Endothelial cell (in vitro differentiated cells): ENCODE results near the gene SLC16A6. TPM values are rescaled to one million over a fixed set of nuclear protein-coding genes. Genes with fewer than 3 reads are reported as not detected.

Experiments used
- DNase-seq: peaks from one replicate; pipeline ENCODE4 v3.0.0; 2021; ENCODE audit warnings: low spot score
- H3K27ac Mint-ChIP-seq: one replicate; pipeline ENCODE4 v1.8.0; 2021; ENCODE audit warnings: mixed read lengths, inconsistent platforms; ENCODE audit not compliant: unreplicated experiment
- H3K27me3 Mint-ChIP-seq: one replicate; pipeline ENCODE4 v1.8.0; 2021; ENCODE audit warnings: mild to moderate bottlenecking, moderate library complexity, mixed read lengths, inconsistent platforms; ENCODE audit not compliant: unreplicated experiment
- H3K36me3 Mint-ChIP-seq: one replicate; pipeline ENCODE4 v1.8.0; 2021; ENCODE audit warnings: mild to moderate bottlenecking, low read depth, mixed read lengths, inconsistent platforms; ENCODE audit not compliant: unreplicated experiment
- H3K4me1 Mint-ChIP-seq: one replicate; pipeline ENCODE4 v1.8.0; 2021; ENCODE audit warnings: mild to moderate bottlenecking, mixed read lengths, inconsistent platforms; ENCODE audit not compliant: unreplicated experiment
- H3K4me3 Mint-ChIP-seq: one replicate; pipeline ENCODE4 v1.8.0; 2021; ENCODE audit warnings: mild to moderate bottlenecking, mixed read lengths, inconsistent platforms; ENCODE audit not compliant: unreplicated experiment
- H3K9me3 Mint-ChIP-seq: one replicate; pipeline ENCODE4 v1.8.0; 2021; ENCODE audit warnings: mixed read lengths, inconsistent platforms; ENCODE audit not compliant: unreplicated experiment
- total RNA-seq: library from RNA; stranded (reverse); fragmentation: NEBNext Ultra II Directional; extraction: Animal tissue kit (Norgen Biotek cat#: 25700); gene quantifications from one replicate; pipeline ENCODE4 v1.2.1, GENCODE V29; 2021; ENCODE audit not compliant: unreplicated experiment
- TF ChIP-seq, protein P1 (sequence below): fragments of 200-600 bp; sonication (generic); IDR thresholded peaks from one replicate; pipeline ENCODE4 v1.5.0; 2021; ENCODE audit warnings: antibody characterized with exemption; ENCODE audit not compliant: unreplicated experiment

SLC16A6 gene
- total RNA-seq, 1 donor from 2014 or later = 2.4 TPM

DNA sequence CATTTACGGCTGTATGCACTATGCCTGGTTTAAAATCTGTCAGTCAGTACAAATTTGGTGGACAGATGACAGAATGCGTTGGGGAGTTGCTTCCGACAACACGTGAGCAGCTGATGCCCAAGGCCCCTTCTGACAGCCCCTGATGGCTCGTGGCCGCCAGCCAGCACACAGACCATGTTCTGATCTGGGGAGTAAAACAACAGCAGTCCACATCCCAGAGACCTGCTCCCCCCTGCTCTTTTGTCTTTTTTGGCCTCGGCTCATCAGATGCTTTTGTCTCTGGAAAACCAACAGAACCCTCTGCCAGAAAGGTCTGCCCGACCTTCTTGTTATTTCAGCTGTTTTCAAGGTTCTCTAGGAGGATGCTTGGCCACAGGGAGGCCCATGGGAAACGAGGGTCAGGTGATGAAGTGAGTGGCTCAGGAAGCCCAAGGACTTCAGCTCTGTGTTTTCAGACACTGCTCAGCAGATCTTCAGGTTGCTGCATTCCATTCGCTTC, 11.2 kb upstream of the SLC16A6 start:
- Mint-ChIP-seq H3K27me3 (no peaks in the 10 kb centered on the region), H3K27ac (peak overlapping the region; percentile 96), H3K4me1 (peaks cover 39% of the 10 kb centered on the region), H3K9me3 (no peaks in the 10 kb centered on the region), H3K36me3 (peaks cover 3% of the 10 kb centered on the region), H3K4me3 (peak overlapping the region; percentile 66)
- peak; percentile 40 for DNase-seq
- TF ChIP-seq, protein P1, sequence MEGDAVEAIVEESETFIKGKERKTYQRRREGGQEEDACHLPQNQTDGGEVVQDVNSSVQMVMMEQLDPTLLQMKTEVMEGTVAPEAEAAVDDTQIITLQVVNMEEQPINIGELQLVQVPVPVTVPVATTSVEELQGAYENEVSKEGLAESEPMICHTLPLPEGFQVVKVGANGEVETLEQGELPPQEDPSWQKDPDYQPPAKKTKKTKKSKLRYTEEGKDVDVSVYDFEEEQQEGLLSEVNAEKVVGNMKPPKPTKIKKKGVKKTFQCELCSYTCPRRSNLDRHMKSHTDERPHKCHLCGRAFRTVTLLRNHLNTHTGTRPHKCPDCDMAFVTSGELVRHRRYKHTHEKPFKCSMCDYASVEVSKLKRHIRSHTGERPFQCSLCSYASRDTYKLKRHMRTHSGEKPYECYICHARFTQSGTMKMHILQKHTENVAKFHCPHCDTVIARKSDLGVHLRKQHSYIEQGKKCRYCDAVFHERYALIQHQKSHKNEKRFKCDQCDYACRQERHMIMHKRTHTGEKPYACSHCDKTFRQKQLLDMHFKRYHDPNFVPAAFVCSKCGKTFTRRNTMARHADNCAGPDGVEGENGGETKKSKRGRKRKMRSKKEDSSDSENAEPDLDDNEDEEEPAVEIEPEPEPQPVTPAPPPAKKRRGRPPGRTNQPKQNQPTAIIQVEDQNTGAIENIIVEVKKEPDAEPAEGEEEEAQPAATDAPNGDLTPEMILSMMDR = no peak

DNA sequence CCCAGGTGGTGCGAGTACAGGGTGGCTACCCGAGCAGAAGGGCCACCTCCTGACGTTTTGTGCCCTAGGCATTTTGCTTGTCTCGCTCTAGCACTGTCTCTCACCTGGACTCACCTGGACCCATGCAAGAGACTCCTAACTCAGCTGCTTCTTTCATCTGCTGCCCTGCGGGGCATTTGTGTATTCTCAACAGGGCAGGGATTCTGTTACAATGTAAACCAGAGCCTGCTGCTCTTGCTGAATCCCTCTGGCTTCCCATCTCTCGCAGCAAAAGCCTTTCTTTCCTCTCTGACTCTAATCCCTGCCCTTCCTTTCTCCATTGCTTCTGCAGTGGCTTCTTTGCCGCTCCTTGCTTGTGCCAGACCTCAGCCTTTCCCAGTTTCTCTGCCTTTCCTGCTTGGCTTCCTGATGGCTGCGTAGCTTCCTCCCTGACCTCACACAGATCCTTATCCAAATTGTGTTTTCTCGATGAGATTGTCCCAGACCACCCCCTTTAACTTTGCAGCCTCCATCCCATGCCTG, 10.6 kb upstream of the SLC16A6 start:
- TF ChIP-seq, protein P1 = no peak
- Mint-ChIP-seq H3K4me1 (peaks cover 41% of the 10 kb centered on the region), H3K4me3 (no peak overlapping the region), H3K9me3 (no peaks in the 10 kb centered on the region), H3K36me3 (no peaks in the 10 kb centered on the region), H3K27me3 (no peaks in the 10 kb centered on the region), H3K27ac (peak overlapping the region; percentile 96)
- peak; percentile 28 for DNase-seq

DNA sequence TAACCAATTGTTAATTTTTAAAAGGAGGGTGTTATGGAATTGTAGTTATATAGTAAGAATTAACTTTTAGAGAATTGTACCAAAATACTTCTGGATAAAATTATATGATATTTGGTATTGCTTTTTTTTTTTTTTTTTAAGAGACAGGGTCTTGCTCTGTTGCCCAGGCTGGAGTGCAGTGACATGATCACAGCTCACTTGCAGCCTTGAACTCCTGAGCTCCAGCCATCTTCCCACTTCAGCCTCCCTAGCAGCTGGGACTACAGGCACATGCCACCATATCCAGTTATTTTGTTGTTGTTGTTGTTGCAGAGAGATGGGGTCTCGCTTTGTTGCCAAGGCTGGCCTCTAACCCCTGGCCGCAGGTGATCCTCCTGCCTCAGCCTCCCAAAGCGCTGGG, 8.9 kb upstream of the SLC16A6 start:
- Mint-ChIP-seq H3K36me3 (no peaks in the 10 kb centered on the region), H3K27ac (peak overlapping the region; percentile 61), H3K9me3 (no peaks in the 10 kb centered on the region), H3K4me1 (peaks cover 49% of the 10 kb centered on the region), H3K27me3 (peaks cover 2% of the 10 kb centered on the region), H3K4me3 (no peak overlapping the region)
- DNase-seq = no peak
- TF ChIP-seq, protein P1 = no peak

DNA sequence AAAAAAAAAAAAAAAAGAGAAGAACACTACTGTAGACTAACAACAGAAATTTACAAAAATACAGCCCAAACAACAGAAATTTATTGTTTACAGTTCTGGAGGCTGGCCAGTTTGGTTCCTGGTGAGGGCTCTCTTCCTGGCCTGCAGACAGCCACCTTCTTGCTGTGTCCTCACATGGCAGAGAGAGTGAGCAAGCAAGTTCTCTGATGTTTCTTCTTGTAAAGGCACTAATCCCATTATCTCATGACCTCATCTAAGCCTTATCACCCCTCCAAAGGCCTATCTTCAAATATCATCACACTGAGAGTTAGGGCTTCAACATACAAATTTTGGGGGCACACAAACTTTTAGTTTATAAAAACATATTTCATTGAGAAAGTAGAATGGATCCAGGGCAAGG, 7.7 kb upstream of the SLC16A6 start:
- peaks cover 2% of the 10 kb centered on the region for H3K27me3 Mint-ChIP-seq
- no peak overlapping the region for H3K27ac Mint-ChIP-seq
- H3K9me3 Mint-ChIP-seq = no peaks in the 10 kb centered on the region
- no peak overlapping the region for H3K4me3 Mint-ChIP-seq
- H3K36me3 Mint-ChIP-seq = no peaks in the 10 kb centered on the region
- TF ChIP-seq, protein P1 = no peak
- DNase-seq = no peak
- H3K4me1 Mint-ChIP-seq = peaks cover 54% of the 10 kb centered on the region

DNA sequence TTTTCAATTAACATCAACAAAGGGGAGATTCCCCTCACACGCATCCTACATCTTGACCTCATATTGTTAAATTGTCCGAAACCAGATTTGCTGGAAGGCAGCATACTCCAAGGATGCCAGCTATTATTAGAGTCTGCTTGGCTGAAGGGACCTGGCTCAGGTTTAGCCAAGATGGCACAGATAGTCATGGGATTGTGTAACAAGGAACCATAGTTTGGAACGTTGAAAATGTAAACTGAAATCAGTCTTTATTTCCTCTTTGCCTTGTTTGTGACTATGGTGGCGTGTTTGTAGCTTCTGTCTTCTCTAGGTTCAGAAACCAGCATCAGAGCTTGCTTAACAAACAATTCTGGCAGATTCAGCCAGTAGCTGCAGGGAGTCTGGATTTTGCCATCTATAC, 6.3 kb upstream of the SLC16A6 start:
- peaks cover 50% of the 10 kb centered on the region for H3K4me1 Mint-ChIP-seq
- no peaks in the 10 kb centered on the region for H3K36me3 Mint-ChIP-seq
- TF ChIP-seq, protein P1 = no peak
- no peak overlapping the region for H3K4me3 Mint-ChIP-seq
- no peak overlapping the region for H3K27ac Mint-ChIP-seq
- no peak for DNase-seq
- no peaks in the 10 kb centered on the region for H3K9me3 Mint-ChIP-seq
- H3K27me3 Mint-ChIP-seq = peaks cover 2% of the 10 kb centered on the region
